Daoy (cell line): ENCODE data around the gene HSPBP1. TPM values are rescaled to one million over a fixed set of nuclear protein-coding genes. Genes with fewer than 3 reads are reported as not detected.
A peak's percentile ranks its signal among the peaks of the same experiment; 100 is the strongest.
"Not testable (repeated sequence)": the region's sequence is repeated elsewhere in the genome, so short reads cannot be mapped to it uniquely, and the experiment has no call there.

Source experiments
- DNase-seq: peaks from one replicate; pipeline ENCODE4 v3.0.0-alpha.2; 2015; ENCODE audit warnings: low read depth
- total RNA-seq: library from RNA; depleted of rRNA; stranded (reverse); fragments of >200 nt; shearing (Covaris generic); gene quantifications from 2 replicates; pipeline ENCODE4 v1.2.3, GENCODE V29; 2014; rRNA removed

HSPBP1 gene
- total RNA-seq: 104 and 113 TPM in 2 replicates

GRCh38 chr19:55279770-55280643, at the start of gene HSPBP1:
Gene HSPBP1, minus strand, starts transcription at chr19:55280110. Its CDS starts 502 bp downstream, at chr19:55279608.
- peak; percentile 98 for DNase-seq

- not testable (repeated sequence) for DNase-seq
Measured at GRCh38 chr19:55328774-55329318, 48.9 kb upstream of the HSPBP1 start.

- DNase-seq: no peak
Measured at GRCh38 chr19:55325172-55325571, 45.3 kb upstream of the HSPBP1 start, which contains the start of gene TMEM150B. Gene TMEM150B, minus strand, starts transcription at chr19:55325341. Its CDS starts 4,305 bp downstream, at chr19:55321036.

GRCh38 chr19:55324662-55325061, 44.8 kb upstream of the HSPBP1 start:
- no peak for DNase-seq

GRCh38 chr19:55322204-55322885, 42.4 kb upstream of the HSPBP1 start:
- DNase-seq: no peak

- no peak for DNase-seq
Measured at GRCh38 chr19:55321466-55322137, 41.7 kb upstream of the HSPBP1 start.

GRCh38 chr19:55320844-55321419, 41.0 kb upstream of the HSPBP1 start:
- no peak for DNase-seq

- DNase-seq: peak; percentile 52
Measured at GRCh38 chr19:55319785-55320184, 39.9 kb upstream of the HSPBP1 start.

GRCh38 chr19:55316646-55317045, 36.7 kb upstream of the HSPBP1 start:
- no peak for DNase-seq

GRCh38 chr19:55315956-55316525, 36.1 kb upstream of the HSPBP1 start:
- no peak for DNase-seq

GRCh38 chr19:55314396-55314795, 34.5 kb upstream of the HSPBP1 start:
- no peak for DNase-seq

- DNase-seq: no peak
Measured at GRCh38 chr19:55312621-55313512, 33.0 kb upstream of the HSPBP1 start.

GRCh38 chr19:55311797-55312196, 31.9 kb upstream of the HSPBP1 start:
- no peak for DNase-seq

GRCh38 chr19:55311397-55311796, 31.5 kb upstream of the HSPBP1 start:
- no peak for DNase-seq

GRCh38 chr19:55310498-55310897, 30.6 kb upstream of the HSPBP1 start:
- no peak for DNase-seq

GRCh38 chr19:55309448-55309847, 29.5 kb upstream of the HSPBP1 start:
- DNase-seq: no peak

GRCh38 chr19:55308281-55308680, 28.4 kb upstream of the HSPBP1 start:
- no peak for DNase-seq

- no peak for DNase-seq
Measured at GRCh38 chr19:55306712-55307111, 26.8 kb upstream of the HSPBP1 start.

GRCh38 chr19:55305983-55306562, 26.2 kb upstream of the HSPBP1 start:
- peak; percentile 49 for DNase-seq

GRCh38 chr19:55305491-55305890, 25.6 kb upstream of the HSPBP1 start:
- DNase-seq: peak; percentile 36
